HG03575 (cell line): Measurements from ENCODE around the gene KIAA0930.
"Not testable (repeated sequence)": the region's sequence is repeated elsewhere in the genome, so short reads cannot be mapped to it uniquely, and the experiment has no call there.

Experiments used
- ATAC-seq: cut with Tn5 transposase; IDR thresholded peaks from one replicate; pipeline ENCODE4 v1.9.1; 2021; ENCODE audit not compliant: unreplicated experiment, insufficient number of reproducible peaks, low FRiP score; ENCODE audit errors: extremely low read depth

The KIAA0930 gene

DNA sequence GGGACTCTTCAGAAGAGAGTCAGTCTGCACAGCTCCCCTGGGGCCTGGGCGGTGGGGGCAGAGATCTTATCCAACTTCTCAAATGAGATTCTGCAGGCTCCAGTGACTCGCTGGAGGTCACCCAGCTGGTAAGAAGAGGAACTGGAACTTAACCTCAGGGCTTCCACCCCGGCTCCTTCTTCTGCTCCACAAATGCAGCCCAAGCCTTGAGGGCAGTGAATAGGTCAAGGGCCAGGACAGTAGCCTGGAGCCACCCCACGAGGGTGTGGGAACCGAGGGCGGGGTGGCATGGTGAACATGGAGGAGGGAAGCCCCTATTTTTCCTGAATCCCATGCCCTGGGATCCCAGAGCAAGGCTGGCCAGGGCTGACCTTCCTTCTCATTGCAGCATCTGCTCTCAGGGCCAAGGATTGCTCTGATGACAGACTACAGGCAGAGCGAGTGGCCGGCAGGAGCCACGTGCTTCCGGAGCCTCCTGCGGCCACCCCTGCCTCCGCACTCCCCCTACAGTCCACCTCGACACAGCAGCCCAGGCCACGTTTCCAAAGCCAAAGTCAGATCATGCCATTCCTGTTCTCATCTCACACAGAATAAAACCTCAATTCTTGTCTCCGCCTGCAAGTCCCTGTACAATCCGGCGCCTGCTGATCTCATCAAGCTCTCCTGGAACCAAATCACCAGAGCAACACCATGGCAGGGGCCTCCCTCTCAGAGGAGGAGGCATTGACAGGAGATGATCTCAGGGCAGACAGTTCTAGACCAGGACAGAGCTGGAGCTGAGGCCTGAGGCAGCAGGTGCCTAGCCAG lies 23.0 kb upstream of the KIAA0930 start:
- ATAC-seq: no peak

DNA sequence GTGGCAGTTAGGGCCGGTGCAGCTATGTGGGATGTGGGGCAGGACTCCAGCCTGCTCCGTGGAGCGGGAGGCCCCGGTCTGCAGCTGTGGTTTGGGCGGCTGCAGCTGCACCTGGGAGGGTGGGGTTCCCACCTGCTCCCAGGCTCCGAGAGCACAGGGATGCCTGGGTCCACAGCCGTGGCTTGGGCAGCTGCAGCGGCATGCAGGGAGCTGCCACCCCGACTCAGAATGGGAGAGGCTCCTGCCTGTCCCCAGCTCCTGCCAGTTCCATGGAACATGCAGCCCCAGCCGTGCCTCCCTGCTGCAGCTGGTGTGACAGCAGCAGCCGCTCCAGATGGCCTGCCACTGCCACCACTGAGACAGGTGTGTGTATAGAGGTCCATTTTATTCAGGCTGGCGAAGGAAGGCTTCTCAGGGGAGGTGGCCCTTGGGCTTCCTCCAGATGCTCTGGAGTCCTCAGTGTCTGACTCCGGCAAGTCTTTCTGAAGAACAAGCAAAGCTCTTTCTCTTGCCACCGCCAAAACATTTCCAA lies 22.3 kb upstream of the KIAA0930 start:
- no peak for ATAC-seq

DNA sequence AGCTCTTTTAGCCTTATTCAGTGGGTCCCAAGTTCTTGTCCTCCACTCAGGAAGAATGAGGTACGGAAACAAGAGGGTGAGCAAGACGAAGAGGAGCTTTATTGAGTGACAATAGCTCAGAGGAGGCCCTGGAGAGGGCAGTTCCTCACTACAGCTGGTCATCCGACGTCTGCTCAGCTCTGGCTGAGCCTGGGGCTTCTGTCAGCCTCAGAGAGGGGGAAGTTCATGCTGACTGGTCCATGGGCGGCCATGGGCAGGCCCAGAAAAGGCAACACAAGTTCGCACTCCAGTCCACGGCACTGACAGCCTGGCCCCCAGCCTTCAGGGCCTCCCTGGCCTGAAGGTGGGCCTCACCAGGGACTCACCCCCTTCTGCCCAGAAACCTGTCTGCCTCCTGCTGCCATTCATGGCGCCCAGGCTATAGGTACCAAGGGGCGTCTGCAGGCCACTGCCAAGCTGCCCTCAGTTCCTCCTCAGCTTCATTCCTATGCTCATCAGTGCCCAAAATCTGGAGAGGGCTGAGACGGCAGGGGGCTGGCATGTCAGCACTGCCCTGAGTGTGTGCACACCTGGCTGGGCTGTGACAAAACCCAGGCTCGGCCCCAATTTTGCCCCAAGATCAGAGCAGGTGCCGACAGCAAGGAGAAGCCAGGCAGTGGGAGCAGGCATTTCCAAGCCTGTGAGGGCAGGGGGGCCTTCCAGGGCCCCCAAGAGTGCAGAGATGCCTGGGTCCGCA lies 21.7 kb upstream of the KIAA0930 start:
- no peak for ATAC-seq

DNA sequence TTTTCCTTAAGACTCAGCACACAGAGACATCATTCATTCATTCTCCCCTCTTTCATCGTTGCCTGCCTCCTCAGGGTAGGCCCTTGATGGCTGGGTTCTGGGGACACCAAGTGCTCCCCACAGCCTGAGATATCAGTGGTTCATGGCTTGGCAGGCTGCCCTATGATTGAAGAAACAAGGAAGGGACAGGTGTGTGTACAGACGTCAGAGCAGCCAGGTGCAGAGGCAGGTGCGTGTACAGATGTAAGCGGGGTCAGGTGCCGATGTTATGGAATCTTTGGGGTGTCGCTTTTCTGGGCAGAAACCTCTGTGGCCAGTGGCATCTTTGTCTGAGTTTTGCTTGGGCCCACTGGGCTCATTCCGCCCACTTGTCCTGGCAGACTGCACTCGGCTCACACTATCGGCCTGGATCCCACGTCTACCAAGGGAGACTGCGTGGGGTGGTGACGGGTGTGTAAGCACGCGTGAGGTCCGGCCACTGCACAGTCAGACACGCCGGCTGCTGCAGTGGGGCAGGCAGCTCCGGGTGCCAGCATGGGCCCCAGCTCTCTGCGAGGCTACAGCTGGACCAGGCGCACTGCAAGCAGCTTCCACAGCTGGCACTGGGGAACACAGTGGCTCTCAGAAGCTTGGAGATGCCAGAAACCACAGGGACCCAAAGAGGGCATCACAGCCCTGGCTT lies 20.9 kb upstream of the KIAA0930 start:
- ATAC-seq: no peak

DNA sequence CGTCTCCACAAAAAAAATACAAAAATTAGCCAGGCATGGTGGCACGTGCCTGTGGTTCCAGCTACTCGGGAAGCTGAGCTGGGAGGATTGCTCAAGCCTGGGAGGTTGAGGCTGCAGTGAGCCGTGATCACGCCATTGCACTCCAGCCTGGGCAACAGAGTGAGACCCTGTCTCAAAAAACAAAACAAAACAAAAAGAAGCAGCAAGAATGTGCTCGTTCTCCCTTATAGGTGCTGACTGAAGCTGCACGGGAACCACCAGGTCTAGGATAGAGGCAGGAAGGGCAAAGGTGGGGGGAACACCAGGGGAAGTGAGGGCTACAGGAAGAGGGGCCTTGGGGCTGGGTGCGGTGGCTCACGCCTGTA lies 19.7 kb upstream of the KIAA0930 start:
- ATAC-seq: not testable (repeated sequence)

DNA sequence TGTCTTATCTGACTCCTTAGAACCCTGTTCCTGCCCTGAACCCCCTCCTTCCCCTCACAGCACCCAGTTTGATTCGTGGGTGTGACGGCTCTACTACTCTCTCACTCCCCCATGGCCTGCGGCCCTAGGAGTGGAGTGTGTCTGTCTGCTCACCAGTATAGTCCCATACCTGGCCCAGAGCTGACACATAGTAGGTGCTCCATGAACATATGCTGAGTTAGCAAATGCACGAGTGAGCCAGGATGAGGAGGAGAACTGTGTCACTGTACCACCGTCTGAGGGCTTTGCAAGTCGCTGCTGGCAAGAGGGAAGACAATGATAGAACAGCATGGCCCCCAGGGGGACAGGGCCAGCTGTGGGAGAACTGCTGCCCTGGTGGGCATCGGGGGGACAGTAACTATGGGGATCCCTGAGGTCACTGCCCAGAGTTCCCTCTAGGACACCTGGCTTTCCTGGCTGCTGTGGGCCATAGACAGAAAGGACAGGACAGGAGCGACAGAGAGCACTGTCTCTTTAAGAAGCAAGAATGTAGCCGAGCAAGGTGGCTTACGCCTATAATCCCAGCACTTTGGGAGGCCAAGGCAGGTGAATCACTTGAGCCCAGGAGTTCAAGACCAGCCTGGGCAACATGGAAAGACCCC lies 19.2 kb upstream of the KIAA0930 start:
- ATAC-seq: no peak

DNA sequence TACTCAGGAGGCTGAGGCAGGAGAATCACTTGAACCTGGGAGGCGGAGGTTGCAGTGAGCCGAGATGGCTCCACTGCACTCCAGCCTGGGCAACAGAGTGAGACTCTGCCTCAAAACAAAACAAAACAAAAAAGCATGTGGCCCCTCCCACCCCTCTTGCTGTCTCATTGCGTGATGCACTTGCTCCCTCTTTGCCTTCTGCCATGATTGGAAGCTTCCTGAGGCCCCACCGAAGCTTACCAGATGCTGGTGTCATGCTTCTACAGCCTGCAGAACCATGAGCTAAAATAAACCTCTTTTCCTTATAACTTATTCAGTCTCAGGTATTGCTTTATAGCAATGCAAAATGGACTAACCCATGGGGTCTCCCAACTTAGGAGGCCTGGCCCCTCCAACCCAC lies 17.2 kb upstream of the KIAA0930 start:
- not testable (repeated sequence) for ATAC-seq

DNA sequence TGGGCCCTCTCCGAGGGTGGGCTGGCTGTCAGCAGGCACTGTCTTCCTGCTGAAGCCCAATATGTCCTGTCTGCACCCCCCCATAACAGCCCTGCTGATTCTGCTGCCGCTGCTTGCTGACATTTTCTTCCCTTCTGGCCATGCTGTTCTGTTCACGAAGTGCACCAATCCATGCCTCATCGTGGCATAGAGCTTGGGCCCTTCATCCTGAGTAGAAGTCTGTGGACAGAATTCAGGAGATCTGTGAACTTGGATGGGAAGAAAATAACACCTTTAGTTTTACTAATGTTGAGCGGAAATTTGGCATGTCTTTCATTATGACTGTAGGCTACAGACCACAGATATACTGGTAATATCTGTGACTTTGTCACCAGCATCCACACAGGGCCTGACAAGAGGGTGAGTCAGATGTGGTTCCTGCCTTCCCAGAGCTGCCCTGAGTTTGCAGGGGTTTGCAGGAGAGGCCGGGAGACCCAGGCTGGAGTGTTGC lies 14.1 kb upstream of the KIAA0930 start:
- no peak for ATAC-seq

DNA sequence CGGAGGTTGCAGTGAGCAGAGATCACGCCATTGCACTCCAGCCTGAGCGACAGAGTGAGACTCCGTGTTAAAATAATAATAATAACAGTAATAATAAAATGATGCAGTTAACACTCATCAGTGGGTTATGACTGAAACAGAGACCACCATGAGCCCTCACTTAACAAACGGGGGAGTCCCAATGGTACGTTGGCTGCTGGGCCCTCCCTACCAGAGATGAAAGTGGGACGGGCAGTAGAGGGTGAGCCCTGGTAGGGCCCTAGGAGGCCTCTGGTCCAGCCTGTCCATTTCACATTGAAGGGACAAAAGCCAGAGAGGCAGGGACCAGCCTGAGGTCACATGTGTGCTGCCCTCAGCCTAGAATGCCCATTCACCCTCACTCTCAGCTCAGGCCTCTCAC lies 13.7 kb upstream of the KIAA0930 start:
- ATAC-seq: no peak

DNA sequence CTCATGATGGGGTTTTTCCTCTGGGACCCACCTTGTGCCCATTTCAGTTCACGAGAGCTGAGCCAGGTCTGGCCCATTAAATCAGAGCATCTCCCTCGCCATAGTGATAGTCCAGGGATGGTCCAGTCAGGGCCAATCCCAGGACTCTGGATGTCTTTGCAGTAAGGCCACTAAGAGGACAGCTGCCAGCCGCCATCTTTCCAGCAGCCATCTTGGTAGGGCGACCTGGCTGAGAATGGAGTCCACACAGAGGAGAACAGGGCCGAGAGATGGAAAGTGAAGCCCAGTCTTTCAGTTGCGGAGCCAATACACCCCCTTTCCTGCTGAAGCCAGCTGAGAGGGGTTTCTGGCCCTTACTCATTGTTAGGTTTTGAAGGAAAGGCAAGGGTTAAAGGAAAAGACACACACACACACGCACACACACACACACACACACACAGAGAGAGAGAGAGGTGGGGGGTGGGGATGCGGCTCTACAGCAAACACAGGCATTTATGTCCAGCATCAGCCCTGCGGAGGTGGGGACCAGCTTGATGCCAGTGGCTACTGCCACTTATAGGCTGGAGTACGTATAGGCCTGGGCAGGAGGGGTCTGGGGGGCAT lies 12.4 kb upstream of the KIAA0930 start:
- no peak for ATAC-seq

DNA sequence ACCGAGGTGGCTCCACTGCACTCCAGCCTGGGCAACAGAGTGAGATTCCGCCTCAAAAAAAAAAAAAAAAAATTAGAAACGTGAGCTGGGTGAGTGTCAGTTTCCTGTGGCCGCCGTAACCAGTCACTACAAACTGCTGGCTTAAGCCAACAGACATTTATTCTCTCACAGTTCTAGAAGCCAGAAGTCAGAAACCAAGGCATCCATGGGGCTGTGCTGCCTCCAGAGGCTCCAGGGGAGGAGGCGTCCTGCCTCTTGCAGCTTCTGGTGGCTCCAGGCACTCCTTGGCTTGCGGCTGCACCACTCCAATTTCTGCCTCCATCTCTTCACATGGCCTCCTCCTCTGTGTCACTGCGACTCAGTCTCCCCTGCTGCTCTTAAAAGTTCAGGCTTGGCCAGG lies 11.1 kb upstream of the KIAA0930 start:
- no peak for ATAC-seq

DNA sequence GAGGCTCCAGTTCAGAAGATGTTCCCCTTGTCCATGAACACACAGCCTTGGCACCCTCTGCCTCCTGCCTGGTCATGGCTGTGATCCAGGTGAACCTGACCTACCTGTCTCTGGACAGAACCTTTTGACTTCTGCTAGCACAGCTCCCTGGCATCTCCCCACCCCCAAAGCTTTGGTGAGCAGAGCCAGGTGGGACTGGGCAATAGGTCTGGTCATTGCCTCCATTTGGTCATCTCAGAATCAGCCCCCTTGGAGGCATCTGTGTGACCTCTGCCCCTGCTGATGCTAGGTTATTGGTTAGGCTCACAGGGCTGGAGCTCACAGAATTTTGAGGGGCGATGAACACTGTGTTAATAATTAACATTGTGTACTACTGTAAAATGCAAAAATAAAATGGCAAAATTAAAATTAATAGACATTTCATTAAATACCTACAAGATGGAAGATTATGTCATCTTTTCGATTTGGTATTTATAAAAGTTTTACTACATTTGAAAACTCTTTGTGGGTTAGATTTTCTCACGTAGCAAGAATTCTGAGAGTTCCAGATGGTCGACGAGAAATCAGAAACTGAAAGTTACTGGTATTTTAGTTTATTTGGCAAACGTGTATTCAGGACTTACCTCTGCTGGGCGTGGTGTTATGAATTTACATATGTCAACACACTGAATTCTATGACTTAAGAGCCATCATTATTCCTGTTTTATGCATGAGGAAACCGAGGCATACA lies 8.3 kb upstream of the KIAA0930 start:
- peak; percentile 70 for ATAC-seq

DNA sequence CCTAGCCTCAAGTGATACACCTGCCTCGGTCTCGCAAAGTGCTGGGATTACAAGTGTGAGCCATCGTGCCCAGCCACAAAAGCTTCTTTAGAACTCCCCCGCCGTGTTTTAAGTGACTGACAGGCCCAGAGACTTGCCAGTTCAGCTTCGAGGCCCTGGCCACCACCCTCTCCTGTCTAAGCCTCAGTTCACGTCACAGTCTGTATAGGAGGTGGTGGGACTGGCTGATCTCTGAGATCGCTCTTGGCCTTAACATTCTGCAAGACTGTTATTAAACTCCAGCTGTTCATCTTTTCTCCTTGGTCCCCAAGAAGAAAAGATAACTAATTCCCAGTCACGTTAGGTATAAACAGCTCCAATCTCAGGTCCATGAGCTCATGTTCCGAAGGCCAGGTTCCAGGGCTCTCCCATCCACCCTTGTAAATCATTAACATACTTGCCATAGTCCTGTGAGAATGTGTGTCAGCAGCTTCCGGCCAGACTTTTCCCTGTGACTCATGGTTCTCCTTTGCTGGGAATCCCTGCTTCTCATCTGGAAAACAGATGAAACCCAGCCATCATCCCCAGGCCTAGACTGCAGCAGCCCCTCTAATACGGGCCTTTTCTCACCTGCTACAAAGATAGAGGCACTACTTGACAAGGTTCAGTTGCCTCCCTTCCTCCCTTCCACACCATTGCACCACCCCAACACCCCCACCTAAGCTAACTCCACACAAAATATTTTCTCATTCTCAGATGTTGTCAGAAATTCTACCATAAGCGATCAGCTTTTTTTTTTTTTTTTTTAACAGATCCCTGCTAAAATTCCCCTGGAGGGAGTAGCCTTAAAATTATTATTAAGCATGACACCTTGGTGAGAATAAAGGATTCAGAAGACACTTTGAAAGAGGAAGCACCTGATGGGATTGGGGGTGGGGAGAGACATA lies 5.6 kb upstream of the KIAA0930 start:
- no peak for ATAC-seq

DNA sequence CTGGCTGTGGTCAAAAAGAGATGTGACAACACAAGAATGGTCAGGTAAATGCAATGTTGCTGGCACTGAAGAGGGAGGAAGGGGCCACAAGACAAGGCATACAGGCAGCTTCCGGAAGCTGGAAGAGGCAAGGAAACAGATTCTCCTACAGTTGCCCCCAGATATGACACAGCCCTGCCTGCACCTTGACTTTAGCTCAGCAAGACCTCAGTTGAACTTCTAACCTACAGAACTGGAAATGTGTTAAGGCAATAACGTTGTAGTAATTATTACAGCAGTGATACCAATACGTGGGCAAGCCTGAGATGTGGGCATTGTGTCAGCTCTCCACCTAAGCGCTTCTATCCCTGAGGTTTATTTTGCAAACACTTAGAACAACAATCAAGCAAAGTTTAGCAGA lies 4.2 kb upstream of the KIAA0930 start:
- no peak for ATAC-seq

DNA sequence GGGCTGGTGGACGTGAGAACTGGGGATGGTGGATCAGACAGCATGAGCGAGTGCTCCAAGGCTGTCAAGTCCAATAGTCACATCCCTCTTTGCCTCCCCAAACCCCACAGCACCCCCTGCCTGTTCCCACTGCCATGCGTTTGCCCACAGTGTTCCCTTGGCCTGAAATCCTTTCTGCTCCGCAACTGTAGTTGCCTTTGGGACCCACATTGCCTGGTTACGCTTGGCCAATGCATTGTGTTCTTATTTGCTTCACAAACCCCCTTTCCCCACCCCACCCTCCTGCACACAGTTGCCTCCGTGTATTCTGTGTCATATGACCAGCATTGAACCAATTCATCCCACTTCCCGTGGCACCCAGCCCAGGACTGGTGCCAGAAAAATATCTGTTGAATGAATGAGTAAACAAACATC lies 2.1 kb upstream of the KIAA0930 start:
- ATAC-seq: no peak

DNA sequence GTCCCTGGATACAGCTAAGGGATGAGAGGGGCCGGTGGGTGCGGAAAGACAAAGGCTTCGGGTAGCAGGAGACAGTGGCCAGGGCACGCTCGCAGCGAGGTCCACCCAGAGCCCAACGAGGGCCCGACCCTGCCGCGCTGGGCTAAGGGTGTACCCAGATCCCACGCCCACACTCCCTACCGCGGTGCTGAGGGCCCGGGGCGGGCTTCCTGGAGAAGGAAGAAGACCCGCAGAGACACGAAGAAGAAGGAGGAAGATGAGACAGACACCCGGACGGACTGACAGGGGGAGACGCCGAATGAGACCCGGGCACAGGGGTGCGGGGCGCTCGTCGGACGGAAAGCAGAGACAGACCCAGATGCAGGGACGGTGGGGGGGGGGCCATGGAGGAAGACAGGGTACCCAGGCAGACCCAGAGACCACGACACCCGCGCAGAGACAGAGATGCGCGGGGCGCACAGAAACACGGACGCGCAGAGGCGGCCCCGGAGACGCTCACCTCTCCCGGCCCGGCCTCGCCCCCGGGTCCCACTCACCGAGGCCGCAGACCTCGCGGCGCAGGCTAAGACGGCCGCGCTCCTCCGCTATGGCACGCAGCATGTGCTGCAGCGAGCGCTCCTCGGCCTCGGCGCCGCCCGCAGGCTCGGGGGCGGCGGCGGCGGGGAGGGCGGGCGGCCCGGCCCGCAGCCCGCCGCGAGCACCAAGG lies 437 bp downstream of the KIAA0930 start:
- no peak for ATAC-seq

DNA sequence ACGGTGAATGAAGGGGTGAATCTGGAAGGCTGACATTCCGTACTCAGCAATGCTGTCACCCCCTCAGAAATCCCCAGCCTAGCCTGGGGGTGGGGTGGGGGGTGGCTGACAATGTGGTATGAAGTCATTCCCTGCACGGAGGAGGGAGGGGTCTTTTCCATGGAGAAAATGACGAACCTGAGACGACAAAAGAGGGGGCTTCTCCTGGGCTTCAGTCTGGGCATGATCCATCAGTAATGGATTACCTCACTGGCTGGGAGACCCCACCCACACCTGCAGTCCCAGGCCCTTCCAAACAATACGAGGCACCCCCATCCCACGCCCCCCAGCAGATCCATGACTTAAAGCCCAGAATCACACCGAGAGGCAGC lies 1.0 kb downstream of the KIAA0930 start:
- ATAC-seq: no peak
